HL-60 (cell line): ENCODE data around the gene MYO9B.

Source experiments
- DNase-seq, 2 experiments: peaks; one replicate each; pipeline ENCODE4 v3.0.0-alpha.2; 2010 to 2020; ENCODE audit warnings: low read depth in 1 of 2, low spot score in 1 of 2
- H3K27ac ChIP-seq: fragments of 250-450 bp; sonication (Bioruptor Pico); replicated peaks from 2 replicates; pipeline ENCODE4 v1.5.1; 2020; ENCODE audit warnings: mild to moderate bottlenecking, moderate library complexity
- H3K27me3 ChIP-seq: fragments of 250-450 bp; sonication (Bioruptor Pico); 2 replicates; pipeline ENCODE4 v1.5.1; 2021; ENCODE audit warnings: mild to moderate bottlenecking, moderate library complexity; ENCODE audit not compliant: insufficient read depth, poor library complexity, severe bottlenecking
- H3K4me3 ChIP-seq: replicated peaks from 2 replicates; pipeline ENCODE4 v1.5.1; 2011; ENCODE audit warnings: mild to moderate bottlenecking, control low read depth, low read length; ENCODE audit not compliant: insufficient read depth
- CTCF ChIP-seq: IDR thresholded peaks from one replicate; pipeline ENCODE4 v1.5.1; 2011; ENCODE audit warnings: low read length, control low read depth, inconsistent platforms; ENCODE audit not compliant: insufficient read depth
- GABPA ChIP-seq: IDR thresholded peaks from 2 replicates; pipeline ENCODE4 v1.6.1; 2012; ENCODE audit warnings: low read depth
- POLR2AphosphoS5 ChIP-seq: IDR thresholded peaks from 2 replicates; pipeline ENCODE4 v1.6.1; 2012; ENCODE audit warnings: low read depth
- REST ChIP-seq: IDR thresholded peaks from 2 replicates; pipeline ENCODE4 v1.6.1; 2012; ENCODE audit warnings: low read depth; ENCODE audit not compliant: insufficient replicate concordance
- SPI1 ChIP-seq: IDR thresholded peaks from 2 replicates; pipeline ENCODE4 v1.6.1; 2012; ENCODE audit warnings: low read depth, mild to moderate bottlenecking, borderline replicate concordance

The MYO9B gene

GRCh38 chr19:17116996-17117702, 41.6 kb downstream of the MYO9B start:
- TF ChIP-seq POLR2AphosphoS5 (no peak), GABPA (no peak), CTCF (no peak), SPI1 (no peak), REST (no peak)
- no peak overlapping the region for H3K27ac ChIP-seq
- no peak overlapping the region for H3K4me3 ChIP-seq
- no peak for DNase-seq
- H3K27me3 ChIP-seq, result no peaks in the 10 kb centered on the region

GRCh38 chr19:17118957-17119356, 43.4 kb downstream of the MYO9B start:
- Histone ChIP-seq H3K27me3 (no peaks in the 10 kb centered on the region), H3K4me3 (no peak overlapping the region), H3K27ac (no peak overlapping the region)
- DNase-seq, result no peak
- TF ChIP-seq SPI1, result no peak
- no peak for TF ChIP-seq GABPA
- TF ChIP-seq POLR2AphosphoS5, result no peak
- no peak for TF ChIP-seq REST
- no peak for TF ChIP-seq CTCF

GRCh38 chr19:17121736-17122293, 46.2 kb downstream of the MYO9B start:
- H3K27me3 ChIP-seq, result no peaks in the 10 kb centered on the region
- H3K27ac ChIP-seq, result no peak overlapping the region; the same call in 1 of the 2 replicates
- DNase-seq, result peak in 1 of 2 experiments; percentile 25
- no peak overlapping the region for H3K4me3 ChIP-seq
- TF ChIP-seq POLR2AphosphoS5 (no peak), GABPA (no peak), REST (no peak), CTCF (no peak), SPI1 (no peak)
